Nephron progenitor cell (in vitro differentiated cells): ENCODE results near the gene PCED1A.
A peak's percentile ranks its signal among the peaks of the same experiment; 100 is the strongest.

Experiments
- DNase-seq: peaks from one replicate; pipeline ENCODE4 v3.0.0; 2021
- H3K27ac Mint-ChIP-seq: 2 replicates; pipeline ENCODE4 v1.8.0; 2021; ENCODE audit warnings: mild to moderate bottlenecking, moderate library complexity, mixed read lengths
- H3K27me3 Mint-ChIP-seq: 2 replicates; pipeline ENCODE4 v1.8.0; 2021; ENCODE audit warnings: mild to moderate bottlenecking, low read depth, mixed read lengths; ENCODE audit not compliant: poor library complexity
- H3K36me3 Mint-ChIP-seq: 2 replicates; pipeline ENCODE4 v1.8.0; 2021; ENCODE audit warnings: low read depth, mixed read lengths
- H3K4me1 Mint-ChIP-seq: 2 replicates; pipeline ENCODE4 v1.8.0; 2021; ENCODE audit warnings: mixed read lengths
- H3K4me3 Mint-ChIP-seq: 2 replicates; pipeline ENCODE4 v1.8.0; 2021; ENCODE audit warnings: mild to moderate bottlenecking, moderate library complexity, mixed read lengths
- H3K9me3 Mint-ChIP-seq: 2 replicates; pipeline ENCODE4 v1.8.0; 2021; ENCODE audit warnings: mild to moderate bottlenecking, moderate library complexity, mixed read lengths
- TF ChIP-seq, protein P1 (sequence below): fragments of 200-600 bp; sonication (generic); IDR thresholded peaks from 2 replicates; pipeline ENCODE4 v1.5.0; 2021; ENCODE audit warnings: antibody characterized with exemption

Gene PCED1A

GRCh38 chr20:2794866-2795447 is 45.5 kb downstream of the PCED1A start:
- H3K27me3 Mint-ChIP-seq, result no peaks in the 10 kb centered on the region
- H3K36me3 Mint-ChIP-seq, result peaks cover 58% of the 10 kb centered on the region
- DNase-seq, result no peak
- H3K4me3 Mint-ChIP-seq, result no peak overlapping the region
- TF ChIP-seq, protein P1, sequence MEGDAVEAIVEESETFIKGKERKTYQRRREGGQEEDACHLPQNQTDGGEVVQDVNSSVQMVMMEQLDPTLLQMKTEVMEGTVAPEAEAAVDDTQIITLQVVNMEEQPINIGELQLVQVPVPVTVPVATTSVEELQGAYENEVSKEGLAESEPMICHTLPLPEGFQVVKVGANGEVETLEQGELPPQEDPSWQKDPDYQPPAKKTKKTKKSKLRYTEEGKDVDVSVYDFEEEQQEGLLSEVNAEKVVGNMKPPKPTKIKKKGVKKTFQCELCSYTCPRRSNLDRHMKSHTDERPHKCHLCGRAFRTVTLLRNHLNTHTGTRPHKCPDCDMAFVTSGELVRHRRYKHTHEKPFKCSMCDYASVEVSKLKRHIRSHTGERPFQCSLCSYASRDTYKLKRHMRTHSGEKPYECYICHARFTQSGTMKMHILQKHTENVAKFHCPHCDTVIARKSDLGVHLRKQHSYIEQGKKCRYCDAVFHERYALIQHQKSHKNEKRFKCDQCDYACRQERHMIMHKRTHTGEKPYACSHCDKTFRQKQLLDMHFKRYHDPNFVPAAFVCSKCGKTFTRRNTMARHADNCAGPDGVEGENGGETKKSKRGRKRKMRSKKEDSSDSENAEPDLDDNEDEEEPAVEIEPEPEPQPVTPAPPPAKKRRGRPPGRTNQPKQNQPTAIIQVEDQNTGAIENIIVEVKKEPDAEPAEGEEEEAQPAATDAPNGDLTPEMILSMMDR, result no peak
- peaks cover 27% of the 10 kb centered on the region for H3K4me1 Mint-ChIP-seq
- H3K27ac Mint-ChIP-seq, result peak overlapping the region; percentile 94
- peaks cover 4% of the 10 kb centered on the region for H3K9me3 Mint-ChIP-seq

DNA sequence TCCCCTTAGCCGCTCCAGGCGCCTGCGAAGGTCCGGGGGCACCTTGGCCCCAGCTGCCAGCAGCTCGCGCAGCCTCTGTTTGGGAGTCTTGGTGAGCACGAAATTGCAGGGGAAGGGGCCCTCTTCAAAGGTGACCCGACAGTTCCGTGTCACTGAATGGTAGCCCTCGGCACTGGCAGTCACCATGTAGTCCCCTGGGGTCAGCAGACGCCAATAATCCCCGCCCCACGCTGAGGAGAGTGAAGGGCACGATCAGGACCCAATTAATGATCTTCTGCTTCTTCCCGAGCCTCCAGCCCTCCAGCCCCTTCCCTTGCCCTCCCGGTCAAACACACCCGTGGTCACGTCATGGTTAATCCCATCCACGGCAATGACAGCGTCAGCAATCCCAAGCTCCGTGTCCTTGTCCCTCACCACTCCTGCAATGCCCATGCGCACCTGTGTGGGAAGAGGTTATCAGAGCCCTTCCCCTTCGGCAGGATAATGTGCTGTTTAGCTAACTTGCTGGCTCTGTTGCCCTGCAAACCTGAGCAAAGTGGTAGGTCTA is 46.2 kb downstream of the PCED1A start:
- H3K36me3 Mint-ChIP-seq, result peaks cover 61% of the 10 kb centered on the region
- peaks cover 8% of the 10 kb centered on the region for H3K9me3 Mint-ChIP-seq
- TF ChIP-seq, protein P1, result no peak
- no peaks in the 10 kb centered on the region for H3K27me3 Mint-ChIP-seq
- H3K27ac Mint-ChIP-seq, result peak overlapping the region; percentile 94
- no peak for DNase-seq
- H3K4me1 Mint-ChIP-seq, result peaks cover 20% of the 10 kb centered on the region
- H3K4me3 Mint-ChIP-seq, result no peak overlapping the region

GRCh38 chr20:2793471-2793870 is 47.0 kb downstream of the PCED1A start:
- H3K36me3 Mint-ChIP-seq, result peaks cover 56% of the 10 kb centered on the region
- DNase-seq, result no peak
- H3K27ac Mint-ChIP-seq, result peak overlapping the region; percentile 92
- H3K9me3 Mint-ChIP-seq, result peaks cover 12% of the 10 kb centered on the region
- TF ChIP-seq, protein P1, result no peak
- no peaks in the 10 kb centered on the region for H3K27me3 Mint-ChIP-seq
- H3K4me1 Mint-ChIP-seq, result peaks cover 12% of the 10 kb centered on the region
- no peak overlapping the region for H3K4me3 Mint-ChIP-seq
